ENCODE measurements around the gene CLEC16A. TPM values are rescaled to one million over a fixed set of nuclear protein-coding genes. Genes with fewer than 3 reads are reported as not detected.
A peak's percentile ranks its signal among the peaks of the same experiment; 100 is the strongest.

The CLEC16A gene
- total RNA-seq, 1 donor from 2014 or later: 35.9 TPM

DNA sequence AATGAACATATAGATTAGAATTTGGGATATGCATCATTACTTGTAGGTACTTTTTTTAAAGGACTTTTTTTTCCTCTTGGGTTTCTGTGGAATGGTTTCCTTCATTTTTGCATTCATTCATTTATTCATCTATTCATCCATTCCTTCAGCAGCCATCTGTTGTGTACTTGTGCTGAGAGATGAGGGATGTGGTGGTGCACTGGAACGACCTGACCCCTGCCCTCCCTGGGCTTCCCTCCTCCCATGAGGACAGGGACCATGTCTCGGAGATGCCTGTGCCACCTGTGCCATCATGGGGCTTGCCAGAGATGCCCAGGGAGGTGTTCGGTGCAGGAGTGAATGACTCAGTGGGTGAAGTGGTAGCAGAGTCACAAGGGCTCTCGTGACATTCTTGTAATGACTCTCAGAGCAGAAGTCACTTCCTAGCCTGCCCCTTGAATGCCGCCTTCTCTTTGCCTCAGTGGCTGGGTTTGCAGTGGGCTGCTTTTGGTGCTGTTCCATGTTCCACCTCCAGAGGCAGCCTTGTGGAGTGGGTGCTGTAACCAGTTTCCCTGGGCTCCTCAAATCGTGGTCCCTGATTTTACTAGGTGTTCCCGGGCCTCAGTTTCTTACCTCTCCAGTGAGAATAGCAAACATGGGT lies 43.9 kb downstream of the CLEC16A start:
- peaks cover 49% of the 10 kb centered on the region for H3K36me3 Mint-ChIP-seq (ENCODE audit: low read depth)
- peaks cover 6% of the 10 kb centered on the region for H3K9me3 Mint-ChIP-seq
- H3K4me3 Mint-ChIP-seq: peak overlapping the region; percentile 66
- peak overlapping the region; percentile 92 for H3K27ac Mint-ChIP-seq
- peak; percentile 89 for DNase-seq
- H3K4me1 Mint-ChIP-seq: peaks cover 79% of the 10 kb centered on the region
- H3K27me3 Mint-ChIP-seq: no peaks in the 10 kb centered on the region
- intact Hi-C loops (cut with micrococcal nuclease): loop anchor here (1.0 to 2.0 kb wide), 10 partner anchors 23 to 267 kb away; no protein-coding TSS in a partner anchor

DNA sequence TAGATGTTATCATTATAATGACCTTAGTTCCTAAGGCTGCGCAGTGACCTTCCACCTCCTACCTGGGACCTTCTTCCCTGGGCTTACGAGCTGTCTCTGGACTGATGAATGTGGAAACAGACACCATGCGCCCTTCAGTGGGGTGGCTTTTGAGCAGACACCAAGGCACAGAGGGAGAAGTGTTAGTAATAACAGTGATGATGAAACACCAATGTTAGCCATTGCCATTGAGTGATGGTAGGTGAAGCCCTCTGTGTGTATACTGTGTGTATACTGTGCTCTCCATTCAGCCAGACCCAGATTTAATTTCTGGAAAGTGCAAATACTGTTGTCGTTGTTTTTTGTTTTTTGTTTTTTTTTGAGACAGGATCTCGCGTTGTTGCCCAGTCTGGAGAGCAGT lies 44.5 kb downstream of the CLEC16A start:
- Mint-ChIP-seq H3K4me1 (peaks cover 76% of the 10 kb centered on the region), H3K4me3 (peak overlapping the region; percentile 66), H3K27me3 (no peaks in the 10 kb centered on the region), H3K36me3 (ENCODE audit: low read depth) (peaks cover 52% of the 10 kb centered on the region), H3K27ac (peak overlapping the region; percentile 92), H3K9me3 (peaks cover 6% of the 10 kb centered on the region)
- DNase-seq: no peak
- intact Hi-C loops (cut with micrococcal nuclease): loop anchor here (1.0 to 2.0 kb wide), 10 partner anchors 24 to 266 kb away; no protein-coding TSS in a partner anchor

DNA sequence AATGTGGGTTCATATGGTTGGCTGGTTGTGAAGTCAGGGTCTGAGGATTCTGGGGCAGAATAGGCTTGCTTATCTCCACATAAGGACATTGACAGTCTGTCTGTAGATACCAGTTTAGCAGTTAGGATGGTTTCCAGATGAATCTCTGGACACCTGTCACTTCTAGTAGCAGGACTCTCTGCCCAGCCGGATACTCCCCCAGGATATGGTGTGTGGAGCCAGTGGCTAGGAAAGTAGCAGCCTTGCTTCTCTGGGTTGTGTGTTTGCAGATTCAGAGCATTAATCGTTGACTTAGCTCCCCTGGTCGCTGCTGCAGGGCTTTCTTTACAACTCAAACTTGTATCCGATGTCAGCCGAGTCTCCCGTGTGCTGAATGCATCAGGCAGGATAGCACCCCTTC lies 45.2 kb downstream of the CLEC16A start:
- H3K4me1 Mint-ChIP-seq: peaks cover 76% of the 10 kb centered on the region
- peaks cover 6% of the 10 kb centered on the region for H3K9me3 Mint-ChIP-seq
- peaks cover 52% of the 10 kb centered on the region for H3K36me3 Mint-ChIP-seq (ENCODE audit: low read depth)
- peak overlapping the region; percentile 92 for H3K27ac Mint-ChIP-seq
- peak; percentile 56 for DNase-seq
- H3K4me3 Mint-ChIP-seq: peak overlapping the region; percentile 66
- H3K27me3 Mint-ChIP-seq: no peaks in the 10 kb centered on the region
- intact Hi-C loops (cut with micrococcal nuclease): loop anchor here (2.0 kb wide), 1 partner anchor 85 kb away; no protein-coding TSS in a partner anchor

DNA sequence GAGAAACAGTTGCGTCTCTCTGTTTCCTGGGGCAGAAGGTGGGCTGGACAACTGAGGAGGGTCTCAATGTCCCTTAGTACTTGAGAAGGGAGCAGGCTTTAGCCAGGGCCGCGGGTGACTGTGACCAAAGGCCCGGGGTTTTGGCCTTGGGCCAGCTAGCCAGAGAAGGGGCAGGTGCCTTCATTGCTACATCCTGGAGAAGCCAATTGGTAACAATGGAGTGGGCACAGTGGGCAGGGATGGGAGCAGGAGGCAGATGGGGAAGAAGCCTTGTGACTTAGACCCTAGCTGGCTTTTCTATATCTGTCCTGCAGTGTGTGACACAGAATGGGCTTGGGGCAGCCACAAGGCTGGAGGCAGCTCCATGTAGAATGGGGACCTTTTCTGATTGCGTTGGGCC lies 46.0 kb downstream of the CLEC16A start:
- Mint-ChIP-seq H3K27ac (peak overlapping the region; percentile 86), H3K9me3 (peaks cover 6% of the 10 kb centered on the region), H3K4me1 (peaks cover 80% of the 10 kb centered on the region), H3K4me3 (no peak overlapping the region), H3K36me3 (ENCODE audit: low read depth) (peaks cover 53% of the 10 kb centered on the region), H3K27me3 (no peaks in the 10 kb centered on the region)
- DNase-seq: peak; percentile 51
- intact Hi-C loops (cut with micrococcal nuclease): no loop called here

DNA sequence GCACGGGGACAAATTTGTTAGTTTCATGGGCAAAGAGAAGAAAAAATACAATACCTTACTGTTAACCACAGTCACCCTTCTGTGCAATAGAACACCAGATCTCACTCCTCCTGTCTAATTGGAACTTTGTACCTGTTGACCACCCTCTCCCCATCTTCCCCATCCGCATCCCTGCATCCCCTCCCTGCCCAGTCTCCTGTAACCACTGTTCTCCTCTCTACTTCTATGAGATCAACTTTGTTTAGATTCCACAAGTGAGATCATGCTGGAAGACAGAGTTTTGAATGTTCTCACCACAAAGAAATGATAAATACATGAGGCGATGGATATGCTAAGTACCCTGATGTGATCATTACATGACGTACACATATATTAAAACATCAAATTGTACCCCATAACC lies 47.7 kb downstream of the CLEC16A start:
- Mint-ChIP-seq H3K9me3 (peaks cover 6% of the 10 kb centered on the region), H3K4me1 (peaks cover 77% of the 10 kb centered on the region), H3K27me3 (no peaks in the 10 kb centered on the region), H3K36me3 (ENCODE audit: low read depth) (peaks cover 58% of the 10 kb centered on the region), H3K4me3 (peak overlapping the region; percentile 59), H3K27ac (peak overlapping the region; percentile 86)
- intact Hi-C loops (cut with micrococcal nuclease): no loop called here
- DNase-seq: no peak

DNA sequence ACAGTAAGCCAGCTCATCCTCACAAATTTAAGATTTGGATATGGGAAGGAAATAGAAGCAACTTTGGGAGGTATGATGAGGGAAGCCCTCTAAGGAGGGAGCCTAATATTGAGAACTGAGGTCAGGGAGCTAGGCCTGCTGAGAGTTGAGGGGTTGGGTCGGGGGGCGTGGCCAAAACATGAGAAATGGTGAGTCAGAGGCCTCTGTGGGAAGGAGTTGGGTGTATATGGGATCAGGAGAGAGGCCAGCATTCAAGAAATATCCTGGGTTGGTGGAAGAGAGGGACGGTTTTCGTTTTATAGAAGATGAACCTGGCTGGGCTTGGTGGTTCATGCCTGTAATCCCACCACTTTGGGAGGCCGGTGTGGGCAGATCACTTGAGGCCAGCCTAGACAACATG lies 48.4 kb downstream of the CLEC16A start:
- intact Hi-C loops (cut with micrococcal nuclease): no loop called here
- no peak for DNase-seq
- peak overlapping the region; percentile 76 for H3K27ac Mint-ChIP-seq
- no peaks in the 10 kb centered on the region for H3K27me3 Mint-ChIP-seq
- H3K4me3 Mint-ChIP-seq: peak overlapping the region; percentile 52
- H3K9me3 Mint-ChIP-seq: peaks cover 6% of the 10 kb centered on the region
- peaks cover 77% of the 10 kb centered on the region for H3K4me1 Mint-ChIP-seq
- H3K36me3 Mint-ChIP-seq (ENCODE audit: low read depth): peaks cover 65% of the 10 kb centered on the region

DNA sequence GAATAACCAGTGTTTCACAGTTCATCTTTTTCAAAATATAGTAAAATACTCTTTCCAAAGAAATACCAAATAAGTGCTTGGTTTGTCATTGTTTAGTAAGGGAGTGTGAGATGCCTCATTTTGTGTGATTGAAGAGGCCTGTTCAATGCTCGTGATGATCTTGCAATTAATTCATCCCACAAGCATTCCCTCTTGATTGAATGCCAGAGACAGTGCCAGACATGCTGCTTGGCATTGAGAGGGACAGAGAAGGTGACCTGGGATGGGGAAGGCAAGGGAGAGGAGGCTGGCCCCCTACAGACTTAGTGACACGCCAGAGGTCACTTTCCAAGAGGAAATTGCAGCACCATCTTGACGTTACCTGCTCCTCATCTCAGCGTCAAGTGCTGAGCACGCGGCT lies 49.3 kb downstream of the CLEC16A start:
- Mint-ChIP-seq H3K9me3 (peaks cover 6% of the 10 kb centered on the region), H3K36me3 (ENCODE audit: low read depth) (peaks cover 67% of the 10 kb centered on the region), H3K27ac (no peak overlapping the region), H3K4me1 (peaks cover 75% of the 10 kb centered on the region), H3K4me3 (no peak overlapping the region), H3K27me3 (no peaks in the 10 kb centered on the region)
- intact Hi-C loops (cut with micrococcal nuclease): no loop called here
- no peak for DNase-seq

DNA sequence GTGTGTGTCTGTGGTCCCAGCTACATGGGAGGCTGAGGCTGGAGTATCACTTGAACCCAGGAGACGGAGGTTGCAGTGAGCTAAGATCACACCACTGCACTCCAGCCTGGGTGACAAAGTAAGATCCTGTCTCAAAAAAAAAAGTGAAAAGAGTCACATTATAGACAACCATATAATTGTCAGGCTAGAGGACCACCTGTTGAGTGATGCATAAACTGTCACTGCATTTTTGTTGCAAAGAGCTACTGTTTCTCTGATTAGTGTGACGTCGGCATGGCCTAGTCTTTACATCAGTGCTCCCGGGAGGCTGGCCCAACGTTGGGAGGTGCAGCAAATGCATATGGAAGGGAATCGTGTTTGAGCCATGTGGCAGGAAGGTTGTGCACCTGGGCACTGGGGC lies 50.2 kb downstream of the CLEC16A start:
- H3K9me3 Mint-ChIP-seq: peaks cover 6% of the 10 kb centered on the region
- DNase-seq: no peak
- H3K4me1 Mint-ChIP-seq: peaks cover 66% of the 10 kb centered on the region
- intact Hi-C loops (cut with micrococcal nuclease): no loop called here
- H3K4me3 Mint-ChIP-seq: no peak overlapping the region
- no peak overlapping the region for H3K27ac Mint-ChIP-seq
- H3K27me3 Mint-ChIP-seq: no peaks in the 10 kb centered on the region
- H3K36me3 Mint-ChIP-seq (ENCODE audit: low read depth): peaks cover 65% of the 10 kb centered on the region

DNA sequence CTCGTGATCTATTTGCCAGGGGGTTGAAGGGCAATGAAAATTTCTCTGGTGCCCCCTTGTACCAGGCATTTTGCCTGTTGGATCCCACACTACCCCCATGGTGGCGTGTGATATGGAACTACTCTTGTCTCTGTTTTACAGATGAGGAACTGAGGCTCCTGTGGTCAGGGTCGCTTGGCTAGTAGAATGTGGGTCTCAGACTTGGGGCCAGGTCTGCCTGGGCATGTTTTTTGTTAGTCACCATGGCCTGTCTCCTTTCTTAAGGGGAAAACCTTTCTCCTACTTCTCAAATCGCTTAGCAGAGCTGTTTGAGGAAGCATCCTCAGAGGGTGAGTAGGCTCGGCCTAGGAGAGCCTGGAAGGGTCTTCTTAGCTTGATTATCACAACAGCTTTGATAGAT lies 51.2 kb downstream of the CLEC16A start:
- Mint-ChIP-seq H3K27ac (peak overlapping the region; percentile 19), H3K4me3 (no peak overlapping the region), H3K36me3 (ENCODE audit: low read depth) (peaks cover 69% of the 10 kb centered on the region), H3K9me3 (peaks cover 6% of the 10 kb centered on the region), H3K4me1 (peaks cover 58% of the 10 kb centered on the region), H3K27me3 (no peaks in the 10 kb centered on the region)
- no peak for DNase-seq
- intact Hi-C loops (cut with micrococcal nuclease): no loop called here

DNA sequence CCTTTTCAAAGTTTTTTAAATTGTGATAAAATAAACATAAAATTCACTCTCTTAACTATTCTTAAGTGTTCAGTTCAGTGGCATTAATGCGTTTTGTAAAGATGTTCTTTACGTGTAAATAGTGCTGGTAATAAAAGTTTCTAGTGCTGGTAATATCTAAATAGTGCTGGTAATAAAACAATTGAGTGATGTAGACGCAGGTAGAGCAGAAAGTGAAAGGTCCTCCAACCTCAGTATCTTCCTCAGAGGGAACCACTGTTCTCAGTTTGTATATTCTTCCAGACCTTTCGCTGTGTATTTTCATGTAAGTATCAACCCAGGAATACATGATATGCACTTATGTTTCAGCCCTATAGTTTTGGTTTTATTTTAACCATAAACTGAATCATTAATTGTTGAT lies 53.1 kb downstream of the CLEC16A start:
- no peak overlapping the region for H3K4me3 Mint-ChIP-seq
- H3K36me3 Mint-ChIP-seq (ENCODE audit: low read depth): peaks cover 60% of the 10 kb centered on the region
- intact Hi-C loops (cut with micrococcal nuclease): no loop called here
- H3K9me3 Mint-ChIP-seq: no peaks in the 10 kb centered on the region
- no peak for DNase-seq
- H3K4me1 Mint-ChIP-seq: peaks cover 42% of the 10 kb centered on the region
- H3K27me3 Mint-ChIP-seq: no peaks in the 10 kb centered on the region
- no peak overlapping the region for H3K27ac Mint-ChIP-seq

DNA sequence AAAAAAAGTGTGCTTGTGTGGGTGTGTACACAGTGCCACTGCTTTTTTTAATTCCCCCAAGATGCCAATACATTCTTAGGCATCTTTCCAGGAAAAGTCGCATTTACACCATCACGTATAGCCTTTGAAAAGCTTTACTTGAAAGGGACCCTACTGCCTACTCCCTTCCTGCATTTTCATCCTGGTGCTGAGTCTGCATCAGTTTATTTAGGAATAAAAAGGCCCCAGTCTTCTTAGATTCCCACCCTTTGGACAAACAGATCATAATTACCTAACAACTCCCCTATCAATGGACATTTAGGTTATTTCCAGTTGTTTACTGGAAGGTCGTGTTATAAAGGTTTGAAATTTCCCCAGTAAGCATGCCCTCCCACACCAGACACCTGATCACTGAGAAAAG lies 54.9 kb downstream of the CLEC16A start:
- Mint-ChIP-seq H3K36me3 (ENCODE audit: low read depth) (peaks cover 55% of the 10 kb centered on the region), H3K9me3 (no peaks in the 10 kb centered on the region), H3K4me3 (no peak overlapping the region), H3K4me1 (peaks cover 34% of the 10 kb centered on the region), H3K27ac (no peak overlapping the region), H3K27me3 (no peaks in the 10 kb centered on the region)
- no peak for DNase-seq
- intact Hi-C loops (cut with micrococcal nuclease): no loop called here

DNA sequence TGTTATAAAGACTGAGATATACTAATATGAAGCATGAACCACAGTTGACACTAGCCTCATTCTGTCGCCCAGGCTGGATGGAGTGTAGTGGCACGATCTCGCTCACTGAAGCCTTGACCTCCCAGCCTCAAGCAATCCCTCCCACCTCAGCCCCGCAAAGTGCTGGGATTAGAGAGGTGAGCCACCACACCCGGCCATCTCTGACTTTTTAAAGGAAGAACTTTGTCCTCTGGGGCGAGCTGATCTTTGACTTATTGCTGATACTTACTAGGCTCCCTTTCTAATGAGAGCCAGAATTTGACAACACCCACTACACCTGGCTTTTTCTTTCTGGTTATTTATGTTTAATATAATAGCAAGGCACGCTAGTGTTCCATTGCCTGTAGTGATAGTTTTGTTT lies 57.2 kb downstream of the CLEC16A start:
- DNase-seq: no peak
- Mint-ChIP-seq H3K27ac (no peak overlapping the region), H3K4me1 (peaks cover 38% of the 10 kb centered on the region), H3K4me3 (no peak overlapping the region), H3K27me3 (no peaks in the 10 kb centered on the region), H3K9me3 (no peaks in the 10 kb centered on the region), H3K36me3 (ENCODE audit: low read depth) (peaks cover 53% of the 10 kb centered on the region)
- intact Hi-C loops (cut with micrococcal nuclease): no loop called here

DNA sequence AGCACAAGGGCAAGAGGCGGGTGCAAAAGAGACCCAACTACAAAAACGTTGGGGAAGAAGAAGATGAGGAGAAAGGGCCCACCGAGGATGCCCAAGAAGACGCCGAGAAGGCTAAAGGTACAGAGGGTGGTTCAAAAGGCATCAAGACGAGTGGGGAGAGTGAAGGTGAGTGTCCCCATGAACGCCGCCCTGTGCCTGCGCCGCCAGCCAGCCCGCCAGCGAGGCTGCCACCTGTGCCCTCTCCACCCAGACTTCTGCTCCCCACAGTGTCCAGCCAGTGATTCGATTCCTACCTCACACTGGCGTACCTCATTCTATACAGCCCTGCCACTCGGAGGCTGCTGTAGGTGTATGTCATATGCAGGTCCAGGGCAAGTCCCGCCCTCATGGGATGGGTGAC lies 58.8 kb downstream of the CLEC16A start:
- H3K4me3 Mint-ChIP-seq: no peak overlapping the region

DNA sequence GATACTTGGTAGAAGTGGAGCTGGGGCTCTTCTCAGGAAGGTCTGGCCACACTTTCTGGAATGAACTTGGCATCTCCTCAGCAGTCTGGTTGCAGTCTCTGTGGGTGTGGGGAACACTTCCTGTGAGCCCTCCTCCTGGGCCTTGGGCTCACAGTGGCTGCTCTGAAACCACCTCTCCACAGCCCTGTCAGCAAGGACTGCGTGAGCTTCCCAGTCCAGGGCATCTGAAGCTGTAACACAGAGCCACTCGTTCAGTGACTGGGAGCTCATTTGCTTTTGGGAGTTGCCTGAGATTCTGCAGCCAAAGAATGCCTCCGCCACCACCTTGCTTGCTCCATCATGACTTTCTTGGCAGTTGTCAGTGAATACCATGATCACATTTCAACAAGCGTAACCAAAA lies 60.0 kb downstream of the CLEC16A start:
- H3K4me3 Mint-ChIP-seq: no peak overlapping the region
- no peak for DNase-seq
- peaks cover 28% of the 10 kb centered on the region for H3K4me1 Mint-ChIP-seq
- H3K27ac Mint-ChIP-seq: no peak overlapping the region
- intact Hi-C loops (cut with micrococcal nuclease): no loop called here
- no peaks in the 10 kb centered on the region for H3K9me3 Mint-ChIP-seq
- no peaks in the 10 kb centered on the region for H3K27me3 Mint-ChIP-seq
- peaks cover 52% of the 10 kb centered on the region for H3K36me3 Mint-ChIP-seq (ENCODE audit: low read depth)

More for the DNA sequence above, 58.8 kb downstream of the CLEC16A start:
- Mint-ChIP-seq H3K36me3 (ENCODE audit: low read depth) (peaks cover 48% of the 10 kb centered on the region), H3K4me1 (peaks cover 29% of the 10 kb centered on the region), H3K27me3 (no peaks in the 10 kb centered on the region), H3K9me3 (no peaks in the 10 kb centered on the region), H3K27ac (no peak overlapping the region)
- intact Hi-C loops (cut with micrococcal nuclease): no loop called here
- no peak for DNase-seq
